Esophagus muscularis mucosa (tissue), 3 donors: ENCODE results near the gene ANXA9.

Source experiments
- POLR2AphosphoS5 ChIP-seq, 2 donors: sonication (generic); formaldehyde crosslinking; IDR thresholded peaks; one replicate each; pipeline ENCODE4 v1.6.1; 2017; ENCODE audit warnings: antibody characterized with exemption in 2 of 2
- TF ChIP-seq, protein P1 (sequence below), 3 experiments: fragments of 200-600 bp in 2 of 3; fragments of 450-650 bp in 1 of 3; sonication (generic) in 2 of 3; IDR thresholded peaks; one replicate each; pipeline ENCODE4 v1.5.1; 2017 to 2019; ENCODE audit warnings: antibody characterized with exemption in 3 of 3, mild to moderate bottlenecking in 2 of 3, moderate library complexity in 1 of 3

DNA sequence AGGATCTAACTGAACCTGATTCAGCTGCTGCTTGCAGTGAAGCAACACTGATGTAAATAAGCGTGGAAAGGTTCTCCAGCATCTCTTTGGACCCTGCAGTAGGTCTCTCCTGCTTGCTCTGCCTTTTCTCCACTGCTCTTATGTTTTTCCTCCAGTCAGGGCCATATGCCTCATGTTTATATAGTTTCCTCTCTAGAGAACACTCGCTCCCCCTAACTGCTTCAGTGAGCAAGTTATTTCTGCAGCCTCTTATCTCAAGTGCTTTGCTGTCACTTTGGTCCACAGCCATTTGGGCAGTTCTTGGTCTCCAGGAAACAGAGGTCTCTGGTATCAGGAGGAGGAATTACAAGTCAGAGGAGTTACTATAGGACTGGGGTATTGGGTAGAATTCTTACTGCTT is 31.4 kb downstream of the ANXA9 start:
- TF ChIP-seq, protein P1, sequence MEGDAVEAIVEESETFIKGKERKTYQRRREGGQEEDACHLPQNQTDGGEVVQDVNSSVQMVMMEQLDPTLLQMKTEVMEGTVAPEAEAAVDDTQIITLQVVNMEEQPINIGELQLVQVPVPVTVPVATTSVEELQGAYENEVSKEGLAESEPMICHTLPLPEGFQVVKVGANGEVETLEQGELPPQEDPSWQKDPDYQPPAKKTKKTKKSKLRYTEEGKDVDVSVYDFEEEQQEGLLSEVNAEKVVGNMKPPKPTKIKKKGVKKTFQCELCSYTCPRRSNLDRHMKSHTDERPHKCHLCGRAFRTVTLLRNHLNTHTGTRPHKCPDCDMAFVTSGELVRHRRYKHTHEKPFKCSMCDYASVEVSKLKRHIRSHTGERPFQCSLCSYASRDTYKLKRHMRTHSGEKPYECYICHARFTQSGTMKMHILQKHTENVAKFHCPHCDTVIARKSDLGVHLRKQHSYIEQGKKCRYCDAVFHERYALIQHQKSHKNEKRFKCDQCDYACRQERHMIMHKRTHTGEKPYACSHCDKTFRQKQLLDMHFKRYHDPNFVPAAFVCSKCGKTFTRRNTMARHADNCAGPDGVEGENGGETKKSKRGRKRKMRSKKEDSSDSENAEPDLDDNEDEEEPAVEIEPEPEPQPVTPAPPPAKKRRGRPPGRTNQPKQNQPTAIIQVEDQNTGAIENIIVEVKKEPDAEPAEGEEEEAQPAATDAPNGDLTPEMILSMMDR (IDR thresholded peaks at IDR 0.05): no peak
- no peak for TF ChIP-seq POLR2AphosphoS5 (IDR thresholded peaks at IDR 0.05)
